AG09309 (cell line): ENCODE data around the gene MAP4K3.
"Not testable (repeated sequence)": the region's sequence is repeated elsewhere in the genome, so short reads cannot be mapped to it uniquely, and the experiment has no call there.

Source experiments
- DNase-seq: peaks from one replicate; pipeline ENCODE4 v3.0.0-alpha.2; 2010; ENCODE audit warnings: low read depth
- H3K4me3 ChIP-seq: 2 replicates; pipeline ENCODE4 v1.5.1; 2011; ENCODE audit warnings: mild to moderate bottlenecking, low read depth, low read length, moderate library complexity; ENCODE audit not compliant: control insufficient read depth
- CTCF ChIP-seq: IDR thresholded peaks from 2 replicates; pipeline ENCODE4 v1.5.1; 2011; ENCODE audit warnings: mild to moderate bottlenecking, low read depth, low read length, inconsistent platforms; ENCODE audit not compliant: insufficient read depth, control insufficient read depth; ENCODE audit errors: missing control alignments

Gene MAP4K3

GRCh38 chr2:39390216-39390615 is 46.9 kb downstream of the MAP4K3 start:
- TF ChIP-seq CTCF = no peak
- H3K4me3 ChIP-seq = no peak overlapping the region
- DNase-seq = no peak

- no peak overlapping the region for H3K4me3 ChIP-seq
These were observed 51.0 kb downstream of the MAP4K3 start for GRCh38 chr2:39386064-39386463.

DNA sequence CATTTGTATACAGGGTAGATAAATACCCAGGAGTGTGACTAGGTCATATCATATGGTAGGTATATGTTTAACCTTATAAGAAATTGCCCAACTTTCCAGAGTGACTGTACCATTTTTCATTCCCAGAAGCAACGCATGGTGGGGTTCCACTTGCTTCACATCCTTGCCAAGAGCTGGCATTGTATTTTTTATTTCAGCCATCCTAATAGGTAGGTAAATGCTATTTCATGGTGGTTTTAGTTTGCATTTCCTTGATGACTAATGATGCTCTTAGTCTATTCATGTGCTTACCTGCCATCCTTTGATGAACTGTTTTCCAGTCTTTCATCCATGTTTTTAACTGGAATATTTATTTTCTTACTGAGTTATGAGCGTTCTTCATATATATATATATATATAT is 51.9 kb downstream of the MAP4K3 start:
- H3K4me3 ChIP-seq = no peak overlapping the region
- DNase-seq = no peak
- no peak for TF ChIP-seq CTCF

More at GRCh38 chr2:39386064-39386463, 51.0 kb downstream of the MAP4K3 start:
- no peak for TF ChIP-seq CTCF
- no peak for DNase-seq

DNA sequence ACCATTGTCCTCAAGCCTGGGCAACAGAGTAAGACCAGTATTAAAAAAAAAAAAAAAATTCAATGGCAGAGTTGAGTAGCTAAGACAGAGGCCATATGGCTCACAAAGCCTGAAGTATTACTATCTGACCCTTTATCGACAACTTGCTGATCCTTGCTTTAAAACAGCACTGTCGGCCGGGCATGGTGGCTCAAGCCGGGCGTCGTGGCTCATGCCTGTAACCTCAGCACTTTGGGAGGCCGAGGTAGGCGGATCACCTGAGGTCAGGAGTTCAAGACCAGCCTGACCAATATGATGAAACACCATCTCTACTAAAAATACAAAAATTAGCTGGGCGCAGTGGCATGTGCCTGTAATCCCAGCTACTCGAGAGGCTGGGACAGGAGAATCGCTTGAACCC is 53.0 kb downstream of the MAP4K3 start:
- H3K4me3 ChIP-seq = not testable (repeated sequence)

GRCh38 chr2:39383146-39383545 is 53.9 kb downstream of the MAP4K3 start:
- H3K4me3 ChIP-seq = no peak overlapping the region
- no peak for DNase-seq
- no peak for TF ChIP-seq CTCF

More for the DNA sequence above, 53.0 kb downstream of the MAP4K3 start:
- DNase-seq = not testable (repeated sequence)

DNA sequence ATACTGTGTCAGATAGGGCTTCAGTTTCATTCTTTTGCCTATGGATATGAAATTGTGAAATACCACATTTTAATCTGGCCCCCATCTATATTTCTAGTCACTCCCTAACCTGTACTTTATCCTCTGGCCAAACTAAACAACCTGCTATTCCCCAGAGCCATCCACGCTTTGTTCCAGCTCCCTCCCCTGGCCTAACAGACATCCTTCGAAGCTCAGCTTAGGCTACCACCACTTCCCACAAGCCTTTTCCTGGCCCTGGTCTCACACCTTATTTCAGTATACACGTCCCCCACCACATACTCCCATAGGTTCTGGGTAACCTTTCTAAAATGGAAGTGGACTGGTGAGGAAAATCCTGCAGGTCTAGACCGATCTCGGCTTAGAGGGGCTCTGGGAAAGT is 55.4 kb downstream of the MAP4K3 start:
- H3K4me3 ChIP-seq = no peak overlapping the region
- DNase-seq = no peak
- TF ChIP-seq CTCF = no peak

DNA sequence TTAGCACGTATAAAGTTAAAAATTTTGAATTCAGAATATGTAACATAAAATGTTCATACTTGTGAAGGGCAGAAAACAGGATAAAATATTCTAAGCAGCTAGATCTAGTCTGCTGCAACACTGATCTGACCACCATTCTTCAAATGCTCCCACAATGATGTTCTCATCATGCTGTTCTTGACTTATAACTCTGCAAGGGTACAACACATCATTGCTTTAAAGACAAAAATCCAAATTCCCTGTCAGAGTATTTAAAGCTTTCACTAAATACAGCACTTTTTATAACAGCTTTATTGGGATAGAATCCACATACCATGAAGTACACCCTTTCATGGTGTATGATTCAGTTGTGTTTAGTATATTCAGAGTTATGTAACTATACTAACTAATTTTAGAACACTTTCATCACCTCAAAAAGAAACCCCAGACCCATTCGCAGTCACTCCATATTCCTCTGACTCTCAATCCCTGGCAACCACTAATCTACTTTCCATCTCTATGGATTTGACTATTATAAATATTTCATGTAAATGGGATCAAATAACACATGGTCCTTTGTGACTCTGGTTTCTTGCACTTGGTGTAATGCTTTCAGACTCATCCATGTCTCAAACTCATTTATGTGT is 56.4 kb downstream of the MAP4K3 start:
- no peak for TF ChIP-seq CTCF
- no peak for DNase-seq
- no peak overlapping the region for H3K4me3 ChIP-seq
